ENCODE data around the gene KCNIP3. TPM values are rescaled to one million over a fixed set of nuclear protein-coding genes. Genes with fewer than 3 reads are reported as not detected.

KCNIP3 gene
- total RNA-seq, 2 donors from 2014 or later, result 1.6 to 2.9 TPM

- intact Hi-C loops (cut with DNase I), result no loop called here
- no peak for TF ChIP-seq CTCF (IDR thresholded peaks at IDR 0.05)
- no peak for TF ChIP-seq POLR2A (IDR thresholded peaks at IDR 0.05)
- peaks cover 52% of the 10 kb centered on the region for H3K4me1 ChIP-seq
- H3K27ac ChIP-seq, result no peak overlapping the region
- no peaks in the 10 kb centered on the region for H3K36me3 ChIP-seq (replicated peaks in 1 of 2; ENCODE audit: insufficient read depth in 1 of 2, low read depth in 2 of 2)
- H3K4me3 ChIP-seq, result no peak overlapping the region
- no peaks in the 10 kb centered on the region for H3K9me3 ChIP-seq
- H3K27me3 ChIP-seq, result no peaks in the 10 kb centered on the region
- DNase-seq (peak in 1 of 4 donors; percentile 49), ATAC-seq (no peak)
- 81% methylated on average over 4 of the region's 4 CpGs; no CpG with 5 or more reads in 1 of the 2 donors for WGBS, 2 donors
These were observed 4.0 kb downstream of the KCNIP3 start for GRCh38 chr2:95301186-95301585.

- no peak for DNase-seq
- 72 to 84% methylated on average over 8 to 17 of the region's 17 CpGs for WGBS, 2 donors
- Histone ChIP-seq H3K4me1 (peaks cover 47% of the 10 kb centered on the region), H3K36me3 (replicated peaks in 1 of 2; ENCODE audit: insufficient read depth in 1 of 2, low read depth in 2 of 2) (no peaks in the 10 kb centered on the region), H3K4me3 (no peak overlapping the region), H3K27me3 (no peaks in the 10 kb centered on the region), H3K9me3 (no peaks in the 10 kb centered on the region), H3K27ac (no peak overlapping the region)
- ATAC-seq, result no peak
- intact Hi-C loops (cut with DNase I), result no loop called here
- TF ChIP-seq CTCF (IDR thresholded peaks at IDR 0.05) (no peak), POLR2A (IDR thresholded peaks at IDR 0.05) (no peak)
These were observed 4.9 kb downstream of the KCNIP3 start for GRCh38 chr2:95301876-95302641.

- Histone ChIP-seq H3K4me3 (no peak overlapping the region), H3K36me3 (replicated peaks in 1 of 2; ENCODE audit: insufficient read depth in 1 of 2, low read depth in 2 of 2) (no peaks in the 10 kb centered on the region), H3K27me3 (no peaks in the 10 kb centered on the region), H3K4me1 (peaks cover 40% of the 10 kb centered on the region), H3K27ac (peak overlapping the region in 1 of 4 donors; percentile 75), H3K9me3 (no peaks in the 10 kb centered on the region)
- WGBS, 2 donors, result 81 to 83% methylated on average over 15 to 19 of the region's 19 CpGs
- ATAC-seq (no peak), DNase-seq (no peak)
- TF ChIP-seq CTCF (IDR thresholded peaks at IDR 0.05) (no peak), POLR2A (IDR thresholded peaks at IDR 0.05) (no peak)
- intact Hi-C loops (cut with DNase I), result no loop called here
These were observed 6.2 kb downstream of the KCNIP3 start for GRCh38 chr2:95303191-95303919.

- H3K27me3 ChIP-seq, result no peaks in the 10 kb centered on the region
- H3K36me3 ChIP-seq (replicated peaks in 1 of 2; ENCODE audit: insufficient read depth in 1 of 2, low read depth in 2 of 2), result no peaks in the 10 kb centered on the region
- peak overlapping the region; percentile 50 to 81 (median 74) for H3K27ac ChIP-seq
- H3K4me3 ChIP-seq, result no peak overlapping the region
- H3K4me1 ChIP-seq, result peaks cover 34% of the 10 kb centered on the region
- WGBS, 2 donors, result 13 to 19% methylated on average over 15 of the region's 15 CpGs
- intact Hi-C loops (cut with DNase I), result no loop called here
- TF ChIP-seq CTCF (IDR thresholded peaks at IDR 0.05), result no peak
- TF ChIP-seq POLR2A (IDR thresholded peaks at IDR 0.05), result no peak
- ATAC-seq (peak; percentile 92), DNase-seq (peak; percentile 76 to 89 (median 86))
- no peaks in the 10 kb centered on the region for H3K9me3 ChIP-seq
These were observed 8.4 kb downstream of the KCNIP3 start for GRCh38 chr2:95305380-95306061.

All from body of pancreas (tissue), 4 donors.